Stimulated activated CD4-positive, alpha-beta T cell treated with anti-CD3 and anti-CD28 coated beads, Interleukin-12 subunit alpha, Interleukin-12 subunit beta, amount 100 ng/mL, for 4 hours (primary cell): ENCODE results near the gene PDZD2.
"Not testable (repeated sequence)": the region's sequence is repeated elsewhere in the genome, so short reads cannot be mapped to it uniquely, and the experiment has no call there.

Source experiments
- DNase-seq: peaks from one replicate; pipeline ENCODE4 v3.0.0-alpha.2; 2020

The PDZD2 gene

GRCh38 chr5:31639481-31640411 lies 815 bp downstream of the PDZD2 start:
- no peak for DNase-seq

GRCh38 chr5:31640573-31640972 lies 1.6 kb downstream of the PDZD2 start:
- no peak for DNase-seq

- DNase-seq, result no peak
Observed at GRCh38 chr5:31641059-31641458, 2.1 kb downstream of the PDZD2 start.

- no peak for DNase-seq
Observed at GRCh38 chr5:31641575-31641974, 2.6 kb downstream of the PDZD2 start.

GRCh38 chr5:31645420-31646081 lies 6.6 kb downstream of the PDZD2 start:
- DNase-seq, result no peak

- no peak for DNase-seq
Observed at GRCh38 chr5:31648326-31648725, 9.4 kb downstream of the PDZD2 start.

GRCh38 chr5:31651241-31651640 lies 12.3 kb downstream of the PDZD2 start:
- DNase-seq, result no peak

- DNase-seq, result no peak
Observed at GRCh38 chr5:31655491-31655890, 16.6 kb downstream of the PDZD2 start.

- no peak for DNase-seq
Observed at GRCh38 chr5:31656806-31657205, 17.9 kb downstream of the PDZD2 start.

- no peak for DNase-seq
Observed at GRCh38 chr5:31657315-31657979, 18.5 kb downstream of the PDZD2 start.

- no peak for DNase-seq
Observed at GRCh38 chr5:31661257-31661656, 22.3 kb downstream of the PDZD2 start.

GRCh38 chr5:31663519-31663918 lies 24.6 kb downstream of the PDZD2 start:
- no peak for DNase-seq

GRCh38 chr5:31664566-31664965 lies 25.6 kb downstream of the PDZD2 start:
- no peak for DNase-seq

GRCh38 chr5:31671339-31671741 lies 32.4 kb downstream of the PDZD2 start:
- no peak for DNase-seq

GRCh38 chr5:31674371-31674951 lies 35.5 kb downstream of the PDZD2 start:
- no peak for DNase-seq

- DNase-seq, result no peak
Observed at GRCh38 chr5:31675472-31675871, 36.5 kb downstream of the PDZD2 start.

- no peak for DNase-seq
Observed at GRCh38 chr5:31678180-31678579, 39.2 kb downstream of the PDZD2 start.

- DNase-seq, result no peak
Observed at GRCh38 chr5:31680528-31680927, 41.6 kb downstream of the PDZD2 start.

GRCh38 chr5:31682025-31682424 lies 43.1 kb downstream of the PDZD2 start:
- no peak for DNase-seq

- DNase-seq, result no peak
Observed at GRCh38 chr5:31682851-31683250, 43.9 kb downstream of the PDZD2 start.

- no peak for DNase-seq
Observed at GRCh38 chr5:31688515-31689092, 49.7 kb downstream of the PDZD2 start.

GRCh38 chr5:31691408-31691807 lies 52.5 kb downstream of the PDZD2 start:
- DNase-seq, result not testable (repeated sequence)
